IMR-90 (cell line): Measurements from ENCODE around the gene SNX25. TPM values are rescaled to one million over a fixed set of nuclear protein-coding genes. Genes with fewer than 3 reads are reported as not detected.

Experiments
- ATAC-seq: fragments of 200-7000 bp; cut with Tn5 transposase; 2 replicates; pipeline ENCODE4 v1.9.1; 2020; ENCODE audit warnings: low read depth, mild to moderate bottlenecking, moderate library complexity
- BruUV-seq: library from RNA; stranded (reverse); fragments of 400-500 nt; replicated peaks from 2 replicates; lab custom pipeline; 2021; lab: Mats Ljungman, UMichigan
- CTCF ChIA-PET: fragments of 300-600 bp; formaldehyde crosslinking; extraction: SDS; loops from one replicate; lab custom pipeline; 2021; ENCODE audit warnings: antibody characterized with exemption; lab: Yijun Ruan, JAX
- POLR2A ChIA-PET: fragments of 300-600 bp; sonication (Branson Sonifier 250); formaldehyde crosslinking; loops from one replicate; lab custom pipeline; 2022; ENCODE audit warnings: antibody characterized with exemption; ENCODE audit not compliant: unreplicated experiment; lab: Charles Lee
- DNase-seq: peaks from one replicate; pipeline ENCODE4 v3.0.0; 2013
- H2AFZ ChIP-seq: replicated peaks from 2 replicates; pipeline ENCODE3; 2013; ENCODE audit warnings: low read length, mild to moderate bottlenecking; ENCODE audit not compliant: poor library complexity
- H2AK5ac ChIP-seq: 2 replicates; pipeline ENCODE4 v1.6.1; 2013; ENCODE audit warnings: low read depth, low read length, inconsistent platforms
- H2AK9ac ChIP-seq: replicated peaks from 2 replicates; pipeline ENCODE3; 2013; ENCODE audit warnings: mild to moderate bottlenecking, low read depth, low read length, moderate library complexity; ENCODE audit not compliant: poor library complexity
- H2BK120ac ChIP-seq: 2 replicates; pipeline ENCODE4 v1.6.1; 2013; ENCODE audit warnings: low read depth, low read length, inconsistent platforms
- H2BK15ac ChIP-seq: 3 replicates; pipeline ENCODE4 v1.6.1; 2013; ENCODE audit warnings: low read depth, low read length, inconsistent platforms
- H2BK20ac ChIP-seq: 2 replicates; pipeline ENCODE4 v1.6.1; 2013; ENCODE audit warnings: low read depth, mild to moderate bottlenecking, inconsistent platforms, low read length, moderate library complexity
- H2BK5ac ChIP-seq: 2 replicates; pipeline ENCODE4 v1.6.1; 2013; ENCODE audit warnings: mild to moderate bottlenecking, low read depth, low read length, inconsistent platforms; ENCODE audit not compliant: poor library complexity, severe bottlenecking
- H3K14ac ChIP-seq: replicated peaks from 2 replicates; pipeline ENCODE4 v1.6.1; 2013; ENCODE audit warnings: low read depth, low read length, inconsistent platforms
- H3K18ac ChIP-seq: 2 replicates; pipeline ENCODE4 v1.6.1; 2013; ENCODE audit warnings: low read depth, low read length, control low read depth
- H3K23ac ChIP-seq: 2 replicates; pipeline ENCODE4 v1.6.1; 2013; ENCODE audit warnings: low read depth, low read length, inconsistent platforms
- H3K27ac ChIP-seq: 2 replicates; pipeline ENCODE4 v1.5.1; 2013; ENCODE audit warnings: mild to moderate bottlenecking, control low read depth, low read length; ENCODE audit not compliant: insufficient read depth
- H3K27me3 ChIP-seq: 2 replicates; pipeline ENCODE4 v1.6.1; 2013; ENCODE audit warnings: low read length; ENCODE audit not compliant: control insufficient read depth, insufficient read depth
- H3K36me3 ChIP-seq: 2 replicates; pipeline ENCODE4 v1.6.1; 2013; ENCODE audit warnings: low read length, mixed read lengths; ENCODE audit not compliant: control insufficient read depth, insufficient read depth
- H3K4ac ChIP-seq: 2 replicates; pipeline ENCODE4 v1.6.1; 2013; ENCODE audit warnings: low read depth, low read length, inconsistent platforms
- H3K4me1 ChIP-seq: 2 replicates; pipeline ENCODE4 v1.6.1; 2013; ENCODE audit warnings: low read length, mixed read lengths; ENCODE audit not compliant: control insufficient read depth, insufficient read depth
- H3K4me2 ChIP-seq: 2 replicates; pipeline ENCODE4 v1.6.1; 2013; ENCODE audit warnings: low read depth, mild to moderate bottlenecking, control low read depth, low read length, moderate library complexity
- H3K4me3 ChIP-seq: 2 replicates; pipeline ENCODE4 v1.5.1; 2013; ENCODE audit warnings: low read depth, mild to moderate bottlenecking, control low read depth, low read length, moderate library complexity; ENCODE audit not compliant: insufficient read depth
- H3K56ac ChIP-seq: 2 replicates; pipeline ENCODE4 v1.6.1; 2013; ENCODE audit warnings: low read length, inconsistent platforms; ENCODE audit not compliant: insufficient read depth; ENCODE audit errors: extremely low read depth
- H3K79me1 ChIP-seq, 2 experiments: 2 replicates each; pipeline ENCODE4 v1.6.1; 2013; ENCODE audit warnings: low read length in 2 of 2, inconsistent platforms in 1 of 2, low read depth in 1 of 2
- H3K9ac ChIP-seq: 2 replicates; pipeline ENCODE4 v1.6.1; 2013; ENCODE audit warnings: low read depth, low read length, control low read depth
- H3K9me1 ChIP-seq: 2 replicates; pipeline ENCODE4 v1.6.1; 2013; ENCODE audit warnings: low read length, inconsistent platforms; ENCODE audit not compliant: insufficient read depth
- H3K9me3 ChIP-seq: 2 replicates; pipeline ENCODE4 v1.6.1; 2013; ENCODE audit warnings: low read length; ENCODE audit not compliant: control insufficient read depth, insufficient read depth
- H4K20me1 ChIP-seq: 2 replicates; pipeline ENCODE4 v1.6.1; 2013; ENCODE audit warnings: low read length, inconsistent platforms; ENCODE audit not compliant: insufficient read depth
- H4K5ac ChIP-seq: 2 replicates; pipeline ENCODE4 v1.6.1; 2013; ENCODE audit warnings: mild to moderate bottlenecking, low read depth, low read length, control low read depth
- H4K8ac ChIP-seq, 2 experiments: 2 replicates each; pipeline ENCODE4 v1.6.1; 2013; ENCODE audit warnings: low read depth in 2 of 2, low read length in 2 of 2, control low read depth in 1 of 2, inconsistent platforms in 1 of 2
- H4K91ac ChIP-seq: 2 replicates; pipeline ENCODE4 v1.6.1; 2013; ENCODE audit warnings: low read depth, low read length, inconsistent platforms; ENCODE audit not compliant: insufficient read depth
- BHLHE40 ChIP-seq: fragments of 150-350 bp; IDR thresholded peaks from 2 replicates; pipeline ENCODE4 v1.6.1; 2016; ENCODE audit warnings: mild to moderate bottlenecking, low read depth, low read length
- CEBPB ChIP-seq: IDR thresholded peaks from 2 replicates; pipeline ENCODE4 v1.6.1; 2012; ENCODE audit warnings: low read depth, low read length, improper control_type of control experiment
- CHD1 ChIP-seq: IDR thresholded peaks from 2 replicates; pipeline ENCODE4 v1.6.1; 2012; ENCODE audit warnings: low read depth, low read length, improper control_type of control experiment
- FOS ChIP-seq: fragments of 150-350 bp; IDR thresholded peaks from 2 replicates; pipeline ENCODE4 v1.6.1; 2016; ENCODE audit warnings: low read depth, low read length
- MAFK ChIP-seq: IDR thresholded peaks from 2 replicates; pipeline ENCODE4 v1.6.1; 2012; ENCODE audit warnings: low read depth, low read length, improper control_type of control experiment
- MAZ ChIP-seq: IDR thresholded peaks from 2 replicates; pipeline ENCODE4 v1.6.1; 2012; ENCODE audit warnings: low read depth, mild to moderate bottlenecking, low read length, improper control_type of control experiment, moderate library complexity, borderline replicate concordance
- MXI1 ChIP-seq: IDR thresholded peaks from 2 replicates; pipeline ENCODE4 v1.6.1; 2012; ENCODE audit warnings: low read depth, mild to moderate bottlenecking, low read length, moderate library complexity, borderline replicate concordance
- NFE2L2 ChIP-seq: fragments of 150-350 bp; IDR thresholded peaks from 2 replicates; pipeline ENCODE4 v1.6.1; 2016; ENCODE audit warnings: low read depth, mild to moderate bottlenecking, low read length
- POLR2A ChIP-seq: IDR thresholded peaks from 2 replicates; pipeline ENCODE4 v1.6.1; 2012; ENCODE audit warnings: mild to moderate bottlenecking, low read depth, low read length
- RAD21 ChIP-seq: IDR thresholded peaks from 2 replicates; pipeline ENCODE4 v1.6.1; 2012; ENCODE audit warnings: low read length, improper control_type of control experiment
- RCOR1 ChIP-seq: IDR thresholded peaks from 2 replicates; pipeline ENCODE4 v1.6.1; 2012; ENCODE audit warnings: mild to moderate bottlenecking, low read length, improper control_type of control experiment; ENCODE audit not compliant: insufficient replicate concordance
- RFX5 ChIP-seq: IDR thresholded peaks from 2 replicates; pipeline ENCODE4 v1.8.0; 2012; ENCODE audit warnings: low read depth, mild to moderate bottlenecking, low read length, moderate library complexity
- SMC3 ChIP-seq: fragments of 150-350 bp; IDR thresholded peaks from 2 replicates; pipeline ENCODE4 v1.6.1; 2016; ENCODE audit warnings: low read depth, mild to moderate bottlenecking, antibody characterized with exemption, low read length, moderate library complexity
- WGBS, 2 experiments: methylation state at CpG; one replicate each; pipeline versions ENCODE4 v1.1.5 to v1.1.7; 2013; ENCODE audit warnings: missing lambda C conversion rate in 2 of 2; ENCODE audit not compliant: insufficient read length in 1 of 2; ENCODE audit errors: extremely low coverage in 2 of 2; 5-methylcytosine and 5-hydroxymethylcytosine counted together
- dilution Hi-C: fragments of 300-500 bp; cut with HindIII; formaldehyde crosslinking; loops from one replicate; pipeline ENCODE4 v1.14.3; 2018; ENCODE audit warnings: low sequenced_read_pairs; ENCODE audit not compliant: unreplicated experiment
- in situ Hi-C: fragments of 300-500 bp; cut with MboI; formaldehyde crosslinking; loops from 3 replicates; pipeline ENCODE4 v1.14.3; 2019; ENCODE audit warnings: low sequenced_read_pairs, inconsistent platforms, mixed read lengths
- intact Hi-C: fragments of 100-400 bp; cut with micrococcal nuclease; formaldehyde crosslinking; loops from 2 replicates; pipeline ENCODE4 v1.10.0; 2022
- polyA plus RNA-seq, 3 experiments: library from polyadenylated mRNA; depleted of rRNA; stranded (reverse); fragments of >200 nt; gene quantifications; 2 replicates each; pipeline ENCODE4 v1.2.3, GENCODE V29; 2012; ENCODE audit warnings: low replicate concordance in 1 of 3
- total RNA-seq: library from RNA; depleted of rRNA; stranded (reverse); fragments of >200 nt; gene quantifications from 2 replicates; pipeline ENCODE4 v1.2.3, GENCODE V29; 2012
- TF ChIP-seq, protein P1 (sequence below): fragments of 150-350 bp; IDR thresholded peaks from 2 replicates; pipeline ENCODE4 v1.6.1; 2016; ENCODE audit warnings: low read depth, mild to moderate bottlenecking, low read length, moderate library complexity, borderline replicate concordance
- TF ChIP-seq, protein P2 (sequence below): conservative IDR thresholded peaks from 2 replicates; pipeline ENCODE4 v1.5.1; 2012; ENCODE audit warnings: mild to moderate bottlenecking, low read depth, low read length, improper control_type of control experiment
- TF ChIP-seq, protein P3 (sequence below): fragments of 150-350 bp; IDR thresholded peaks from 2 replicates; pipeline ENCODE4 v1.6.1; 2017; ENCODE audit warnings: mild to moderate bottlenecking, antibody characterized with exemption, low read length, low read depth

SNX25 gene
- total and polyA plus RNA-seq, 2 of the 4 experiments (the other 2 are of a cell fraction), result 11.4 to 28.3 TPM

DNA sequence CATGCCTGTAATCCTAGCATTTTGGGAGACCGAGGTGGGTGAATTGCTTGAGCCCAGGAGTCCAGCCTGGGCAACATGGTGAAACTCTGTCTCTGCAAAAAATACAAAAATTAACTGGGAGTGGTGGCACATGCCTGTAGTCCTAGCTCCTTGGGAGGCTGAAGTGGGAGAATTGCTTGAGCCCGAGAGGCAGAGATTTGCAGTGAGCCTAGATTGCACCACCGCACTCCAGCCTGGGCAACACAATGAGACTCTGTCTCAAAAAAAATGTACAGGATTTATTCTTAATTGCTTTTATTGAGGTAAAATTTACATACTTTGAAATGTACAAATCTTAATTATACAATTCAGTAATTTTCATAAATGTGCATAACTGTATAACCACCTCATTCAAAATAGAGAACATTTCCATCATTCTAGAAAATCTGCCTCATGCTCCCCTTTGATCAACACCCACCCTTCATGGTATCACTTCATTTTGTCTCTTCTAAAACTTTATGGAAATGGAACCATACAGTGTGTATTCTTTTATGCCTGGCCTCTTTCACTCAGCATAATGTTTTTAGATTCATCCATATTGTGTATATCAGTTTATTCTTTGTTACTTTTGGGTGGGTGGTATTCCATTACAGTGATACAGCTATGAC, 39.1 kb downstream of the SNX25 start:
- BruUV-seq, result no TSS peak
- no CpG with 5 or more reads among the region's 3 CpGs for WGBS, 2 experiments
- dilution Hi-C loops, result no loop called here

More for the DNA sequence above, 39.1 kb downstream of the SNX25 start:
- Histone ChIP-seq H2BK120ac (no peak overlapping the region), H4K5ac (no peak overlapping the region), H2AK5ac (no peak overlapping the region), H3K4ac (no peak overlapping the region), H3K9me1 (no peaks in the 10 kb centered on the region; the same call in 1 of the 2 replicates), H3K9me3 (no peaks in the 10 kb centered on the region), H3K14ac (no peak overlapping the region), H2AFZ (no peak overlapping the region), H3K9ac (no peak overlapping the region), H2BK5ac (no peak overlapping the region), H3K27ac (no peak overlapping the region), H2BK20ac (no peak overlapping the region), H3K23ac (no peak overlapping the region), H3K56ac (no peak overlapping the region; the same call in 1 of the 2 replicates), H3K18ac (no peak overlapping the region), H2AK9ac (no peak overlapping the region), H3K4me3 (no peak overlapping the region), H2BK15ac (no peak overlapping the region), H3K36me3 (no peaks in the 10 kb centered on the region), H4K91ac (no peak overlapping the region), H3K4me2 (no peak overlapping the region), H3K4me1 (peaks cover 2% of the 10 kb centered on the region; the same call in 1 of the 2 replicates), H4K20me1 (no peaks in the 10 kb centered on the region), H3K79me1 (peaks cover 6 to 12% of the 10 kb centered on the region in 2 experiments), H4K8ac (no peak overlapping the region), H3K27me3 (no peaks in the 10 kb centered on the region)
- no peak for ATAC-seq
- CTCF ChIA-PET, result no interaction called here
- TF ChIP-seq RFX5 (no peak), CHD1 (no peak), MXI1 (no peak), CEBPB (no peak), RCOR1 (no peak), POLR2A (no peak), MAFK (no peak), NFE2L2 (no peak), SMC3 (no peak), FOS (no peak), RAD21 (no peak), BHLHE40 (no peak), MAZ (no peak)
- TF ChIP-seq, protein P1, sequence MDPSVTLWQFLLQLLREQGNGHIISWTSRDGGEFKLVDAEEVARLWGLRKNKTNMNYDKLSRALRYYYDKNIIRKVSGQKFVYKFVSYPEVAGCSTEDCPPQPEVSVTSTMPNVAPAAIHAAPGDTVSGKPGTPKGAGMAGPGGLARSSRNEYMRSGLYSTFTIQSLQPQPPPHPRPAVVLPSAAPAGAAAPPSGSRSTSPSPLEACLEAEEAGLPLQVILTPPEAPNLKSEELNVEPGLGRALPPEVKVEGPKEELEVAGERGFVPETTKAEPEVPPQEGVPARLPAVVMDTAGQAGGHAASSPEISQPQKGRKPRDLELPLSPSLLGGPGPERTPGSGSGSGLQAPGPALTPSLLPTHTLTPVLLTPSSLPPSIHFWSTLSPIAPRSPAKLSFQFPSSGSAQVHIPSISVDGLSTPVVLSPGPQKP, result no peak
- TF ChIP-seq, protein P2, sequence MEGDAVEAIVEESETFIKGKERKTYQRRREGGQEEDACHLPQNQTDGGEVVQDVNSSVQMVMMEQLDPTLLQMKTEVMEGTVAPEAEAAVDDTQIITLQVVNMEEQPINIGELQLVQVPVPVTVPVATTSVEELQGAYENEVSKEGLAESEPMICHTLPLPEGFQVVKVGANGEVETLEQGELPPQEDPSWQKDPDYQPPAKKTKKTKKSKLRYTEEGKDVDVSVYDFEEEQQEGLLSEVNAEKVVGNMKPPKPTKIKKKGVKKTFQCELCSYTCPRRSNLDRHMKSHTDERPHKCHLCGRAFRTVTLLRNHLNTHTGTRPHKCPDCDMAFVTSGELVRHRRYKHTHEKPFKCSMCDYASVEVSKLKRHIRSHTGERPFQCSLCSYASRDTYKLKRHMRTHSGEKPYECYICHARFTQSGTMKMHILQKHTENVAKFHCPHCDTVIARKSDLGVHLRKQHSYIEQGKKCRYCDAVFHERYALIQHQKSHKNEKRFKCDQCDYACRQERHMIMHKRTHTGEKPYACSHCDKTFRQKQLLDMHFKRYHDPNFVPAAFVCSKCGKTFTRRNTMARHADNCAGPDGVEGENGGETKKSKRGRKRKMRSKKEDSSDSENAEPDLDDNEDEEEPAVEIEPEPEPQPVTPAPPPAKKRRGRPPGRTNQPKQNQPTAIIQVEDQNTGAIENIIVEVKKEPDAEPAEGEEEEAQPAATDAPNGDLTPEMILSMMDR, result no peak
- TF ChIP-seq, protein P3, sequence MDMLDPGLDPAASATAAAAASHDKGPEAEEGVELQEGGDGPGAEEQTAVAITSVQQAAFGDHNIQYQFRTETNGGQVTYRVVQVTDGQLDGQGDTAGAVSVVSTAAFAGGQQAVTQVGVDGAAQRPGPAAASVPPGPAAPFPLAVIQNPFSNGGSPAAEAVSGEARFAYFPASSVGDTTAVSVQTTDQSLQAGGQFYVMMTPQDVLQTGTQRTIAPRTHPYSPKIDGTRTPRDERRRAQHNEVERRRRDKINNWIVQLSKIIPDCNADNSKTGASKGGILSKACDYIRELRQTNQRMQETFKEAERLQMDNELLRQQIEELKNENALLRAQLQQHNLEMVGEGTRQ, result no peak
- in situ Hi-C loops, result no loop called here
- no peak for DNase-seq
- POLR2A ChIA-PET, result no interaction called here
- intact Hi-C loops, result no loop called here
